ENCODE measurements around the gene CDK17.
"Not testable (repeated sequence)": the region's sequence is repeated elsewhere in the genome, so short reads cannot be mapped to it uniquely, and the experiment has no call there.

CDK17 gene

DNA sequence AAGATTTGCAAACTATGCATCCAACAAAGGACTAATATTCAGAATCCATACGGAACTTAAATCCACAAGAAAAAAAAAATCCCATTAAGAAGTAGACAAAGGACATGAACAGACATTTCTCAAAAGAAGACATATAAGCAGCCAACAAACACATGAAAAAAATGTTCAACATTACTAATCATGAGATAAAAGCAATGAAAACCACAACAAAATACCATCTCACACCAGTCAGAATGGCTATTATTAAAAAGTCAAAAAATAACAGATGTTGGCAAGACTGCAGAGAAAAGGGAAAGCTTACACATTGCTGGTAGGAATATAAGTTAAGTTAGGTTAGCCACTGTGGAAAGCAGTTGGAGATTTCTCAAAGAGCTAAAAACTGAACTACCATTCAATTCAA lies 16.2 kb downstream of the CDK17 start:
- DNase-seq, result no peak

DNA sequence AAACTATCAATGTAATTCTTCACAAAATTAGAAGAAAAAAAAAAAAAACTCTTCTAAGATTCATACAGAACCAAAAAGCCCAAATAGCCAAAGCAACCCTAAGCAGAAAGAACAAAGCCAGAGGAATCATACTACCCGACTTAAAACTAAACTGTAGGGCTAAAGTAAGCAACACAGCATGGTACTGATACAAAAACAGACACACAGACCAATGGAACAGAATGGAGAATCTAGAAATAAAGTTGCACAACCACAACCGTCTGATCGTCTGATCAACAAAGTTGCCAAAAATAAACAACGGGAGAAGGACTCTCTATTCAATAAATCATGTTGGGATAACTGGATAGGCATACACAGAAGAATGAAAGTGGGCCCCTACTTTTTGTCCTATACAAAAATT lies 16.9 kb downstream of the CDK17 start:
- no peak for DNase-seq

DNA sequence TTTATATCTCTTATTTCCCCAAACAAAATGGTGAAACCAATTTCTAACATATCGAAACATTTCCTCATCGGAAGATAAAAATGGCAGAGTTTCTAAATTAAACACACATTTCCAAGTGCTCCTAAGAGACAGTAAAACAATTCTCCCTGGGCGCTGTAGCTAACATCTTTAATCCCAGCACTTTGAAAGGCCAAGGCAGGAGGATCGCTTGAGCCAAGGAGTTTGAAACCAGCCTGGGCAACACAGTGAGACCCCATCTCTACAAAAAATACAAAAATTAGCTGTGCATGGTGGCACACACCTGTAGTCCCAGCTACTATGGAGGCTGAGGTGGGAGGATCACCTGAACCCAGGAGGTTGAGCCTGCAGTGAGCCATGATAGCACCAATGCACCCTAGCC lies 20.5 kb downstream of the CDK17 start:
- DNase-seq, result not testable (repeated sequence)

DNA sequence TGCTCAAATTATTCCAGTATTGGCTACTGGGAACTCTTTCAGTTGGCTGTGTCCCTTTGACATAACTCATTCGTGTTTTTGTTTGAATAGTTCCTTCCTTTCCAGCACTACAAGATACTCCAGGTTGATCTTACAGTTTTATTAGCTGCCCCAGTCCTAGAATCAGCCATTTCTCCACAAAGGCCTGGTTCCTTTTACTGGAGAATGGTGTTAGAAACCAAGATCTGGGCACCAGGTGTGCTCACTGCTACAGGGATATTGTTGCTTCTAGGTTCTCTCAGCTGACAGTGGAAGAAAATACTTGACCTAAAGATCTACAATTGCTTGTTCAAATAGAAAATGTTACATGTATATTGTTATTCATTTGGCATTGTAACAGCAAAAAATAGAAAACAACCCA lies 21.9 kb downstream of the CDK17 start:
- DNase-seq, result no peak

DNA sequence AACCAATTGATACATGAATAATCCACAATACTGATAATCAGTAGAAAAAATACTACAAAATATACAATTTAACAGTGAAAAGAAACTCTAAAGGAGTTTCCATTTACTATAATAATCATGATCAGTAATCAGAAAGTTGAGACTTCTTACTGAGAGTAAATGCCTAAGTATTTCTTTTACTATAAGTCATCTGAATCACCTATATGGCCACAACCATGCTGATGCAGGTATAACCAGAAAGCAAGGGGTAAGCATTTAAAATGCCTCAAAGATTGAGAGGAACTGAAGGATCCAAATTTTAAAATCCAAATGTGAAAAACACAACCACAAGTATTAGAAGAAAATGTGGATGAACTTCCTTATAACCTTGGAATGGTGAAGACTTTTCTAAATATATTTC lies 23.4 kb downstream of the CDK17 start:
- no peak for DNase-seq

DNA sequence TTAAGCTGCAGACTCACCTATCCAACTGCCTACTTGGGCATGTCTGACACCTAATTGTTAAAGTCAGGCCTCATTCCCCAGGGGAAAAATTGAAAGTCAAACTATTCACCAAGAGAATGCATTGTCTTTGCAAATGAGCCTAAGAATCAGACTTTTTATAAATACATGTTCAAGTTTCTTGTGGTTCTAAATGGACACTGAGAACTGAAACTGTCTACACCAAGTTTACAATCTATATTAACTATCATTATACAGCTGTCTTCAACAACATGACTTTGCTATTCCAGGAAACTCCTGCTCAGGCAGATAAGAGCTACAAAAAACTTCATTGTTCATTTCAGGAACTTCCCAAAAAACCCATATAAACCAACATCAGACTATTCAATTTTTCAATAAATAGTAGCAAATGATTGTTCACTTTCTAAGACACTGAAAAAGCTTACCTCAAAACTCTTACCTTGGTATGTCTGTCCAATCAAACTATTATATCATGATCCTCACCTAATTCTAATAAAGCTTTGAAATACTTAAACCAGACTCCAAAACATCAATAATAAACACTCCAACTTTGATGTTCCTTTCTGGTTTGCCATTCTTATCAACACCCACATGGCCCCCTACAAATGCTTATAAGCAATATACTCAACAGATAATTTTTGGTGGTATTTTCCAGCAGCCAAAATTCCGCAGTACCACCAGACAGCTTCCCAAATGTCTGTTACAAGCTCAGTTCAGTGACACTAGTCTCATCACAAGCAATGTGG lies 24.2 kb downstream of the CDK17 start:
- DNase-seq, result no peak

DNA sequence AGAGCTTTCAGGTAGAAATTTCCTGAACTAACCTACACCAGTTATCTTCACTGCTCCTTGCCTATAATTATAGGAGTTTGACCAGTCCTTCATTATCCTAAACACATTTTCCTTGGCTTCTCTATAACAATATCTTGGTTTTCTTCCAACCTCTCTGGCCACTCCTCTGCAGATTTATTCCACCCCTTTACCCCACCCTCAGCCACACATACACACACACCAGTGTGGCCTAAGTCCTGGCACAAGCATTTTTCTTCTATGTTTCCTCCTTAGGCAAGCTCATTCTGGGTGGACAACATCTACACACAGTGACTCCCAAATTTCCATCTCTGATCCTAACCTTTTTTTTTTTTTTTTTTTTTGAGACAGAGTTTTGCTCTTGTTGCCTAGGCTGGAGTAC lies 25.1 kb downstream of the CDK17 start:
- no peak for DNase-seq

DNA sequence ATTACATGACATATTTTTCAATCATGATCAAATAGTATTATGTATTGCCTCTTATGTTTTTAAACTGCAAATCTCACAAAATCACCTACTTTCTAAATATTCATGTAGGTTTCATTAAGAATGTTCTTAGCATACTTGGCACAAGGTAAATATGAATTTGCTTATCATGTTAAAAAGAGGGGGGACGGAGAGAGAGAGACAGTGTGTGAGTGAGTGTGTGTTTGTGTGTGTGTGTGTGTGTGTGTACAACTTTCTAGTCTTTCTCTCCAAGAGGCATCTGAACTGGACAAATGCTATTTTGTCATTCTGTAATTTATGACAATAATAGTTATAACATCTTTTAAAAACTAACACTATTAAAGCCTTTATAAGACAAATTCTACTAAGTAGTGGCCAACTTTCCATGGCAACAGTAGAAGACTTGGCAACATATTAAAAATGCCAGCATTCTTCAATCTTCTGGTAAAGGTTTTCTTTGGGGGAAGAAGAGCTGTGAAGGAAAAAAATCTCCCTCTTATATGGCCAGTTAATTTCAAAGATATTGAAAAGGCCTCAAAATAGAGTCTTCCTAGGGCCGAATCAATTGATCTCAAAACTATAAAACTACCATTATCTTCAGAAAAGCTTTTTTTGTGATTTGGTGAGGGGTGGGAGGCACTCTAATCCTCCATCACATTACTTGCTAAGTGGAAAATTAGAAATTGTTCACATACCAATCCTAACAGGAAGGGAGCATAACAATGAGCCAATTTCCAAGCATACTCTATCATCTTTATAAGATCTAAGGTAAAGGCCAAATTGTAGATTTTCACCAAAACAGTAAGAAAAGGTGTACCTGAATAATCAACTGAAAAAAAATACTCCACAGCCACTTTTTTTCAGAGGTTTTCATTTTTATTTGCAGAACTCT lies 28.2 kb downstream of the CDK17 start:
- no peak for DNase-seq

DNA sequence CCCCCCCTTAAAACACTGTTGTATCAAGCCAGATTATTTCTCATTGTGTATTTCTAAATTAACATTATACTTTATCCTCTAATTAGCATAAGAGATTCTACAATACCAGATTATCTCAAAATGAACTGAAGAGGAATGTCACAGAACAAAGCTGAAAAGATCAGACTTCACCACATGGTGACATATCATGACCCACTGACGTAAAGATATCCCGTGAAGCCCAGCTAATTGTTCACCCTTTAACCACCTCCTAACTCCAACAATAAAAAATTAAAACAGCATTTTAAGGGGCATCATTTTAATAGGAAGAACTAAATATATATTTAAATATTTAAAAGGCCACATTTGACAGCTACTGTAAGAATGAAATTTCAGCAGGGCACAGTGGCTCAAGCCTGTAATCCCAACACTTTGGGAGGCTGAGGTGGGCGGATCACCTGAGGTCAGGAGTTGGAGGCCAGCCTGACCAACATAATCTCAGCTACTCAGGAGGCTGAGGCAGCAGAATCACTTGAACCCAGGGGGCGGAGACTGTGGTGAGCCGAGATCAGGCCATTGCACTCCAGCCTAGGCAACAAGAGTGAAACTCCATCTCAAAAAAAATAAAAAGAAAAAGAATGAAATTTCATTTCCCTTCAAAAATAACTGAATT lies 29.0 kb downstream of the CDK17 start:
- no peak for DNase-seq

DNA sequence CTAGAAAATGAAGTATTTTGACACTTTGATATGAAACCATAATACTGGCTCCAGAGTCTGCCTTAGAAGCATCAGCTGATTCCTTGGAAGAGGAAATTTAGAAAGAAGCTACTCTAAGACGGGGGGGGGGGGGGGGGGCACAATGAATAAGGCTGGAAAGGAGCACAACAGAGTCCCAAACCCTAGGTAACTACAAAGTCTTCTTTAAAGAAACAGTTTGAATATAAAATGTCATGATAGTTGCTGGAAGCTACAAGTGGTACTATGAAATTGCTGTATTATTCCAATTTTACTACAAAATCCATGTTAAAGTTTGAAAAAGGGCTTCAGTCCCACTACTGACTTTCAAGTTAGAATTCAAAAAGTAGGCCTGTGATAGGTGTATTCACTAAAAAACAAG lies 31.6 kb downstream of the CDK17 start:
- no peak for DNase-seq

DNA sequence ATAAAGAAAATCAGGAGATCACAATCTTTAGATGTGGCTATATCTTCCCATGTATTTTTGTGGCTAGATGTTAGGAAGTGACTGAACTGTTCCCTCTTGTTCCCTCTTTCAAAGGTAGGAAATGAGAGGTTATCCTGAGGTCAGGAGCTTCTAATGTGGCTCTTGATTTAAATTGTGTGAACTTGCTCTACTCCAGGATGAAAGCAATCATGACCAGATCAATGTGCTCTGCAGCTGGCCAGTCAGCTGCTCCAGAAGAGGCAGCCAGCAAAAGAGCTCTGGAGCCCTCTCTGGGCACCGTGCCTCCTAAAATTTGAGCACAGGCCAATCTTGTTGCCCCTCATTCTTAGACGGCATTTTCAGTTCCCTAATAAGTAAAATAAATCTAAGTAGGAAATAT lies 32.0 kb downstream of the CDK17 start:
- no peak for DNase-seq

DNA sequence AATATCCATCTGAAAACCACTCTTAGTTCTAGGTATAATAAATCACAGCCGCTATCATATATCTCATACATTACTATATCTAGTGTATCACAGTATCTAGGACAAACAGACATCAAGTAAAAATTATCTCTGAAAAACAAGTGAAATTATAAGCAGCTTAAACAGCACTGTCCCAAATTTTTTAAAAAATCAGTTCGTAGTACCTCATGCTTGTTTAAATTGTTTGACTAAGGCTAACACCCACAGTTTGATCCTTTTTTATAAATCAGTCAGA lies 33.9 kb downstream of the CDK17 start:
- no peak for DNase-seq

DNA sequence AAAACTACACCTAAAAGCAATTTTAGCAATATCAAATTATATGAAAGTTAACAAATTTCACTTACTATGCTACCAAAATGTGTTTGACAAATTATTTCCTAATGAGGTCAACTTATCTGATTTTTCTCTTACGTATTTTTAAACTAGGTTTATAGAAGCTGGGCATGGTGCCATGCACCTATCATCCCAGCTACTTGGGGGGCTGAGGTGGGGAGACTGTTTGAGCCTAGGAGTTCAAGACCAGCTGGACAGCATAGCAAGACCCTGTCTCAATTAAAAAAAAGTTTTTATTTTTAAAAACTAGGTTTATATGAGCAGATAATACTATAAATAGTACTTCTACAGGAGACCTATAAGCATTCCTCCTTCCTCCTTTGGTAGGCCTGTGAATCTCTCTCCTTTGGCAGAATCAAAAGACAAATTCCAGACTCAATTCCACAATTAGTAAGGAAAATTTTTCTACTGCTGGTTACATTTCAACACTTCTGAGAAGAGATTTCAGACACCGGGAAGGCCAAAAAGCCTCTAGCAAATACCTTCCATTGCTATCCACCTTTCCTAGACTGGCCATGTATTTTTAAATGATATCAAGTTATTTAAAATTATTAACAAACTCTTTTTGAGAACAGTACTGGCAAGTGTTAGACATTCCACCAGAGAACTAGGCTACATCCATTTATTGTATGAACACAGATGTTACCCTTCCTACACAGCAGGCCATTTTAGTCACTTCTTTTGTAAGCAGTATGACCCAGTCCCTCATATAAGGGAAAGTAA lies 34.4 kb downstream of the CDK17 start:
- no peak for DNase-seq

DNA sequence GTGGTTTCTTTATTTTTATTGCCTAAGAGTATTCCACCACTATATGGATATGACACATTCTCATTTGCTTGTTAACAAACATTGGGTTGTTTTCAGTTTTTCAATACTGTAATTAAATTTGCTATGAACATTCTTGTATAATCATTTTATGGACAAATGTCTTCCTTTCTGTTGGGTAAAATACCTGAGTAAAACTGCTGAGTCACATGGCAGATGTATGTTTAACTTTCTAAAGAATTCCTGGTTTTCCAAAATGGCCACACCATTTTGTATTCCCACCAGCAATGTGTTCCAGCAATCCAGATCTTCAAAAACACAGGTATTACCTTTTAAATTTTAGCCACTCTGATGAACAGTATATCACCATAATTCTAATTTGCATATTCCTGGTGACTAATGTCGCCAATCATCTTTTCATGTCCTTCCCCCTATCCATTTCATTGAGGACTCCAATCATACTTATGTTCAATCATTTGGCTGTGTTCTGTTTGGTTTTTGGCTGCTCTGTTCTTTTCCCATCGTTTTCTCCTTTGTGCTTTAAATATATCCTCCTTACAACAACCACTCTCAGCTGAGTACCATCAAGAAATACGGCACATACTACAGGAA lies 36.0 kb downstream of the CDK17 start:
- no peak for DNase-seq

DNA sequence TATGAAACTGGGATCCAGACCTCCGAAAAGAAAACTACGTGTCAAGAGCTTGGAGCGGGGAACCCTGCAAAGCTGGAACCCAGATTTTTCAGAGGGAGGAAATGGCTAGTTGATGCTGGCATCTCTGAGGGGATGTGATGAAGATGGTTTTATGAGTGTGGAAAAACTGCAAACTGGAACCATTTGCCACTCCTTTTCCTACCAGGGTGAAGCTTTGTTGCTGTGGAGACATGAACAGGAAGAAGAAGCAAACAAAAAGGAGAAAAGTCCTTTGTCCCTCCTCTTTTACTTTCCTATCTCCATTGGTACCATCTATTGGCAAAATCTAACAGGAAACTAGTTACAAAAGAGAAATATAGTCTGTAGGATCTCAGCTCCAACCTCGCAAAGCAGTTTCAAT lies 39.2 kb downstream of the CDK17 start:
- DNase-seq, result no peak

DNA sequence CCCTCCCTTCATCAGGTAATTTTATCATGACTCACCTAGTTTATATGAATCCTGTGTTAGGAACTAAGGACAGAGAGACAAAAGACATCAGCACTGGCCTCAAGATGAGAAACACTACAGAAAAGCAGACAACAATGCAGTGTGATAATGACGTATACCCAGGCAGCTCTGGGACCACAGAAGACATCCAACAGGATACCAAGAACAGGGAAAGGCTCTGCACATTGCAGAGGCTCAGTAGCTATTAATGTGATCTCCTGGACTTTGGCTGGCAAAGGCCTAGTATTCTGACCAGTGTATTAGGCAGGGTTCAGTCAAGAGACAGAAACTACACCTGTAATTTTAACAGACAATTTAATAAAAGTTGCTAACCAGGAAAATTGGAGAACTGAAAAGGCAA lies 39.7 kb downstream of the CDK17 start:
- no peak for DNase-seq

DNA sequence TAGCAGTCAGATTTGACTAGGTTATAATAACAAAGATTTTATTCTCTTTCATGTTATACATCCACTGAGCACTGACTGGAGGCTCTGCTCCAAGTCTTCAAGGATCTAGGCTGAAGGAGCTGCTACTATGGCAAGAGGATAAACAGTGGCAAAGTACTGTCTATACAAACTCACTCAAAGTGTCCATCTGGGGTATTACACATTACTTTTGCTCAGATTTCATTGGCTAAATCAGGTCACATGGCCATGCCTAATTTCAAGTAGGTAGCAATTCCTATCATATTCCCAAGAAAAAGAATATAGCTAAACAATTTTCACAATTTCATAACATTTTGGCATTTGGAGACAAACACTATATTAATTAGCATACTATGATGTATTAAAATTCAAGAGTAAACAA lies 40.9 kb downstream of the CDK17 start:
- DNase-seq, result no peak

DNA sequence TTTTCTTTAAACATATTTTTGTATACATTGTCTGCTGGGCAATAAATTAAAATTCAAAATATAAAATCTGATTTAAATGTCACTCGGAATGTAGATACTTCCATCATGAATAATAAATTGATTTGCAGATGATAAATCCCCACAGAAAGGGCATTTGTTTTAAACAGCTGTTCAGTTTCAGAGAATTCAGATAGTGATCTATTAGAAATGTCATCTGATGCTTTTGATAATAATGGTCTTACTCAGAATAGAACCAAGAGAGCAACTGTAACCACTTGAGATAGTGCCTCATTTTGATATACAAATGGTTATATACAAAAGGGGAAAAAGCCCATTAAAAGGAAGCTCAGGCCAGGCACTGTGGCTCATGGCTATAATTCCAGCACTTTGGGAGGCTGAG lies 43.4 kb downstream of the CDK17 start:
- no peak for DNase-seq

DNA sequence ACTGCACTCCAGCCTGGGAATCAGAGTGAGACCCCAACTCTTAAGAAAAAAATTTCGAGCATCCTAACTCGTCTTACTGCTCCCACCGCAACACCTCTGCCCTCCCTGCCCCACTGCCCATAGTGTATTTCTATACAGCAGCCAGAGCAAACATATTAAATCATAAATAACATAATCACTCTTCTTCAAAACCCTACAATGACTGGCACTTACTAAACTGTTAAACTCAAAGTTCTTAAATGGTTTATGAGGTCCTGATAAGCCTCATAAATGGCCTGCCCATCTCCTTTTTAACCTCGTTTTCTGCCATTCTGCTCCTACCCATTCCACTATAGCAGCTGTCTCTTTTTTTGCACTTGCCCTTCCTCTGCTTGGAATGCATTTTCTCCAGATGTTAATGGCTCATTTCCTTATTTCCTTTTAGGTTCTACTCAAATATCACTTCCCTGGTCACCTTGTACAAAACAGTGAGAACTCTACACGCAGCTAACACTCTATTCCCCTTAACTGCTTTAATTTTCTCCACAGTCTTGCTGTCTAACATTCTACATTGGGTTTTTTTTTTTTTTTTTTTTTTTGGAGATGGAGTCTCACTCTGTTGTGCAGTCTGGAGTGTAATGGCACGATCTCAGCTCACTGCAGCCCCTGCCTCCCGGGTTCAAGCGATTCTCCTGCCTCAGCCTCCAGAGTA lies 45.2 kb downstream of the CDK17 start:
- no peak for DNase-seq

DNA sequence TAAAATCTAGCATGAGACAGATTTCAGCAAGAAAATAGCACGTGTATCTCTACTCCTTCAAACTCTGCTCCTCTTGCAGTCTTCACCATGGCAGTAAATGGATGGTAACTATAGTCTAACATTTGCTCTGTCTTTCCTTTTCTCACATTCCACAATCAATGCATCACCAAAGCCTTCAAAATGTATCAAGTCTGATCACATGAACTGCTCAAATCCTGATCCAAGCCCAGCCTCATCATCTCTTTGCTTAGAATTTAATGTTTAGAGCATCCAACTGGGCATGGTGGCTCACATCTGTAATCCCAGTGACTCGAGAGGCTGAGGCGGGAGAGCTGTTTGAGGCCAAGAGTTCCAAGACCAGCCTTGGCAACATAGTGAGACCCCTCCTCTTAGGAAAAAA lies 45.9 kb downstream of the CDK17 start:
- DNase-seq, result no peak

DNA sequence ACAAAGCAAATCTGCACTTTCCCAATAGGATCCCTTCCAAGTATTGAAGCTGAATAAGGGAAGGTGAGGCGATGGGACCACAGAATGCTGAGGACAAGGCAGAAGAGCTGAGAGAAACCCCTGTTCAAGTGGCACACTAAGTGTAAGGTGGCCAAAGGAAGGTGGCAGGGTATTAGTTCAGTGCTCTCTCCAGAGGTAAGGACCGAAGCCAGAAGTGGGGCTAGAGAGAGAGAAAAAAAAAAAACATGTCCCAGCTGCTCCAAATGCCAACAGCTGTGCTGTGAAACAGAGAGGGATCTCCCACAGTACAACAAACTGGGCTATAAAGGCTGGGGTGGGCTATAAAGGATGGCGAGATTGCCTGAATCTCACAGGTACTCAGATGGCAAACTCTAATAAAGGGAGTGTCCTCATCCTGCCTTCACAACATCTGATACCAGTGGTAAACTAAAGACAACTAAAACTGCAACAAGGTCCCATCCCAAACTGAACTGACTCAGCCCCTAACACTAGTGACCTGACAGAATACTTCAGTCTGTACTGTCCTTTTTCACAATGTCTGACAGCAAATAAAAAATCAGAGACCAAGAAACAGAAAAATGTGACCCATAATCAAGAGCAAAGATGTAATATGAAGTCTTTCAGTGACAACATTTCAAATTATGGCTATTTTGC lies 47.9 kb downstream of the CDK17 start:
- DNase-seq, result no peak

DNA sequence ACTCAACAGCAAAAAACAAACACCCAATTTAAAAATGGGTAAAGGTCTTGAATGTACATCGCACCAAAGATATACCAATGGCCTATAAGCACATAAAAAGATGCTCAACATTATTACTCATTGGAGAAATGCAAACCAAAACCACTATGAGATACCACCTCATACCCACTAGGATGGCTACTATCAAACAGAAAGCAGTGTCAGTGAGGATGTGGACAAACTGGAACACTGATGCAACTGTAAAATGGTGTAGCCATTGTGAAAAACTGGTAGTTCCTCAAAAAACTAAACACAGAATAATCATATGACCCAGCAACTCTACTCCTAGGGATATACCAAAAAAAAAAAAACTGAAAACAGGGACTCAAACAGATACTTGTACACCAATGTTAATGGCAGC lies 49.3 kb downstream of the CDK17 start:
- no peak for DNase-seq

Measured in stimulated activated CD4-positive, alpha-beta T cell treated with anti-CD3 and anti-CD28 coated beads, Interleukin-1b, Interleukin-23, amount 100 ng/mL, for 48 hours (primary cell).